ENCODE data around the gene UNC79. TPM values are rescaled to one million over a fixed set of nuclear protein-coding genes. Genes with fewer than 3 reads are reported as not detected.

The UNC79 gene
- total RNA-seq, 1 donor = under 0.01 TPM

- H3K4me3 ChIP-seq (ENCODE audit: low read depth, low read length) = no peak overlapping the region
- TF ChIP-seq, protein P1, sequence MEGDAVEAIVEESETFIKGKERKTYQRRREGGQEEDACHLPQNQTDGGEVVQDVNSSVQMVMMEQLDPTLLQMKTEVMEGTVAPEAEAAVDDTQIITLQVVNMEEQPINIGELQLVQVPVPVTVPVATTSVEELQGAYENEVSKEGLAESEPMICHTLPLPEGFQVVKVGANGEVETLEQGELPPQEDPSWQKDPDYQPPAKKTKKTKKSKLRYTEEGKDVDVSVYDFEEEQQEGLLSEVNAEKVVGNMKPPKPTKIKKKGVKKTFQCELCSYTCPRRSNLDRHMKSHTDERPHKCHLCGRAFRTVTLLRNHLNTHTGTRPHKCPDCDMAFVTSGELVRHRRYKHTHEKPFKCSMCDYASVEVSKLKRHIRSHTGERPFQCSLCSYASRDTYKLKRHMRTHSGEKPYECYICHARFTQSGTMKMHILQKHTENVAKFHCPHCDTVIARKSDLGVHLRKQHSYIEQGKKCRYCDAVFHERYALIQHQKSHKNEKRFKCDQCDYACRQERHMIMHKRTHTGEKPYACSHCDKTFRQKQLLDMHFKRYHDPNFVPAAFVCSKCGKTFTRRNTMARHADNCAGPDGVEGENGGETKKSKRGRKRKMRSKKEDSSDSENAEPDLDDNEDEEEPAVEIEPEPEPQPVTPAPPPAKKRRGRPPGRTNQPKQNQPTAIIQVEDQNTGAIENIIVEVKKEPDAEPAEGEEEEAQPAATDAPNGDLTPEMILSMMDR (IDR thresholded peaks at IDR 0.05; ENCODE audit: insufficient read depth, low read depth, low read length) = no peak
- DNase-seq (ENCODE audit: low read depth) = no peak
Measured at GRCh38 chr14:93719256-93719655, 288.5 kb downstream of the UNC79 start.

DNA sequence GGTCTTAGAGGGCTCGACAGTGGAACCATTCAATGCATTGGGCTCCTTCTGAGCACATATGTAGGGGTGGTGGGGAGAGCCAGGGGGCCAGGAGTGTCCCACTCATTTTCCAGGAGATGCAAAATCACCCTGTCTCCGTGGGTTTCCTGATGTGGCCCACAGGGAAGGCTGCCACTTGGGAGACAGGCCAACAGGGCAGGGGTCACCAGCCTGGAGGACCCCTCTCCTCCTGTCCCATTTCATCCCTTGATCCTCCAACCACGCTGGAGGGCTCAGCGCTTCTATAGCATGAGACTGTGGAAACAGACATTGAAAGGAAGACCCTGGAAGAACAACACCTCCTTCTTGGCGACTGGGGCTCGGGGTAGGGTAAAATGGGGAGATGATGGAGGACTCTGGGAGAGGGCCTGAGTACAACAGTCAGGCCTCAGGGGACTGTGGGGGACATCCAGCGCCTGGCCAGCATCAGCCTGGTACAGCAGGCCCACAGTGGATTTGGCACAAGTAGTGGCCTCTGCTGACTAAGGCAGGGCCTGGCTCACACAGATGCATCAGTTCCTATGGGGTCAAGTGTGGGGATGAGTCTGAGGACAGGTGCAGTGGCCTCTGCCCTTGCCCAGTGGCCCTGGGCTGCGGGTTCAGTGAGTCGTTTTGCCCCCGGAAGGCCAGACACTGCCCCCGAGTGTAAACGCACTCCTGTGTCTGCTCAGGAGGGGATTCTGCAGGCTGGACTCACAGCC lies 289.5 kb downstream of the UNC79 start:
- TF ChIP-seq, protein P1 (IDR thresholded peaks at IDR 0.05; ENCODE audit: insufficient read depth, low read depth, low read length) = no peak
- no peak for DNase-seq (ENCODE audit: low read depth)
- H3K4me3 ChIP-seq (ENCODE audit: low read depth, low read length) = no peak overlapping the region

DNA sequence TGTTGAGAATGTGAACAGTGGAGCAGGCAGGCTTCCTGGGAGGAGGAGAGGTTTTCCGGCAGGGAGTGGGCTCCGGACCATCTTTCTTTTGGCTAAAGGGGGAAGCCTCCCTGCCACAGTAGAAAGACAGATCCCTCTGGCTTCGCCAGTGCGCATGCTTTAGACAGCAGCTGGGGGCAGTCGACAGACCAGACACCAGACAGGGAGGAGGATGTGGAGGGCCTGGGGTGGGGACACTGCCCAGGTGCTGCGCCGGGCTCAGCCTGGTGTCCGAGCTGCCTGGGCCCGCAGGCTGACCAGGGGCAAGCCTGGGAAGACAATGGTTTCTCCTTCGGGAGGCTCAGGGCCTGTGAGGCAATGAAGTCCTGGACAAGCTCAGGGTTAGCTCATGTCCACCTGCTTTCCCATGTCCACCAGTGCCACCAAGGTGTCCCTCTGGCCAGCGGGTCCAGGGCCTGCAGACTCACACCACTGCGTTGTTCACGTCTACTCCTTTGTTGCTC lies 290.3 kb downstream of the UNC79 start:
- no peak overlapping the region for H3K4me3 ChIP-seq (ENCODE audit: low read depth, low read length)
- TF ChIP-seq, protein P1 (IDR thresholded peaks at IDR 0.05; ENCODE audit: insufficient read depth, low read depth, low read length) = no peak
- DNase-seq (ENCODE audit: low read depth) = no peak

DNA sequence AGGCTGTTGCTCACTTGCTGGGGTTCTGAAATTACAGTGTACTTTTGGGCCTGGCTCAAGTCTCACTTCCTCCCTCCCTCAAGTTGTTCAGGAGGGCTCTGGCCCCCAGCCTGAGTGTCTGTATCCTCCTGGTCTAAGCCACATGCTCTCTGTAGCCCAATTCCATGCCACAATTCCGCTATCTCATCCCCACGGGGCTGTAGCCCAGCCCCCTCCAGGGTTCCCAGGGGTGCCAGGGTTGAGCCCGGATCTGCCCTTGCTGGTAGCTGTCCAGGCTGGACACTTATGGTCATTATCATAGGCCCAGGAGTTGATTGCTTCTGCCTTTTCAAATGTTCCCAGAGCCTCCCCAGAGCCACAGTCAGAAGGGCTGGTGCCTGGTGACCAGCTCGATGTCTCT lies 292.3 kb downstream of the UNC79 start:
- no peak overlapping the region for H3K4me3 ChIP-seq (ENCODE audit: low read depth, low read length)
- DNase-seq (ENCODE audit: low read depth) = no peak
- TF ChIP-seq, protein P1 (IDR thresholded peaks at IDR 0.05; ENCODE audit: insufficient read depth, low read depth, low read length) = no peak

GRCh38 chr14:93725002-93725582 lies 294.4 kb downstream of the UNC79 start:
- H3K4me3 ChIP-seq (ENCODE audit: low read depth, low read length) = no peak overlapping the region
- DNase-seq (ENCODE audit: low read depth) = no peak
- TF ChIP-seq, protein P1 (IDR thresholded peaks at IDR 0.05; ENCODE audit: insufficient read depth, low read depth, low read length) = no peak

DNA sequence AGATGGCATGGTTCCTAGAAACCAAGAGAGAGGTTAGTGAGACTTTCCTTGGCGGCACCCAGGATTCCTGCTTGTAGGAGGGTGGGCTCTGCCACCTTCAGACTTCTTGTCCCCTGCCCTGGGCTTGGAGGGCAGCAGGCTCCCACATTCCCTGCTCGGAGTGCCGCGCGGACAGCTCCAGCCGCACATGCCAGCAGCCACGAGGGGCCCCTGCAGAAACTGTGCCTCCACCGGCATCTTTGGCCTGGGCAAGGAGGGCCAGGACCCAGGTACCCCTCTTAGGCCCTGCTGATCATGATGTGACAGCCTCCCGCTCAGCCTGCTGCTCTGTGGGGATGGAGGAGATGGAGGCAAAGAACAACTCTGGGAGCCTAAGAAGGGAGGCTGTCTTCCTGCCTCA lies 295.3 kb downstream of the UNC79 start:
- TF ChIP-seq, protein P1 (IDR thresholded peaks at IDR 0.05; ENCODE audit: insufficient read depth, low read depth, low read length) = no peak
- H3K4me3 ChIP-seq (ENCODE audit: low read depth, low read length) = no peak overlapping the region
- DNase-seq (ENCODE audit: low read depth) = no peak

Measured in fibroblast of villous mesenchyme (primary cell).